ENCODE data around the gene WASL. TPM values are rescaled to one million over a fixed set of nuclear protein-coding genes. Genes with fewer than 3 reads are reported as not detected.

WASL gene
- total and polyA plus RNA-seq, 2 of the 13 experiments (the other 11 are each of a cell fraction or from before 2014, with no cell fraction given), result 7.9 to 12.8 TPM

- 39% methylated on average over 2 of the region's 2 CpGs for WGBS (ENCODE audit: low lambda C conversion rate)
- TF ChIP-seq, protein P1, sequence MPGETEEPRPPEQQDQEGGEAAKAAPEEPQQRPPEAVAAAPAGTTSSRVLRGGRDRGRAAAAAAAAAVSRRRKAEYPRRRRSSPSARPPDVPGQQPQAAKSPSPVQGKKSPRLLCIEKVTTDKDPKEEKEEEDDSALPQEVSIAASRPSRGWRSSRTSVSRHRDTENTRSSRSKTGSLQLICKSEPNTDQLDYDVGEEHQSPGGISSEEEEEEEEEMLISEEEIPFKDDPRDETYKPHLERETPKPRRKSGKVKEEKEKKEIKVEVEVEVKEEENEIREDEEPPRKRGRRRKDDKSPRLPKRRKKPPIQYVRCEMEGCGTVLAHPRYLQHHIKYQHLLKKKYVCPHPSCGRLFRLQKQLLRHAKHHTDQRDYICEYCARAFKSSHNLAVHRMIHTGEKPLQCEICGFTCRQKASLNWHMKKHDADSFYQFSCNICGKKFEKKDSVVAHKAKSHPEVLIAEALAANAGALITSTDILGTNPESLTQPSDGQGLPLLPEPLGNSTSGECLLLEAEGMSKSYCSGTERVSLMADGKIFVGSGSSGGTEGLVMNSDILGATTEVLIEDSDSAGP (CRISPR knock-in tag; IDR thresholded peaks at IDR 0.05; ENCODE audit: borderline replicate concordance), result no peak
- TF ChIP-seq ZNF709 (CRISPR knock-in tag; IDR thresholded peaks at IDR 0.05) (no peak), PHF5A (CRISPR knock-in tag; IDR thresholded peaks at IDR 0.05; ENCODE audit: low read depth, unreplicated experiment) (no peak), KLF15 (CRISPR knock-in tag; IDR thresholded peaks at IDR 0.05; ENCODE audit: borderline replicate concordance) (no peak), NCOA5 (CRISPR knock-in tag; IDR thresholded peaks at IDR 0.05) (no peak), FUBP1 (CRISPR knock-in tag; IDR thresholded peaks at IDR 0.05; ENCODE audit: borderline replicate concordance) (no peak), IKZF4 (CRISPR knock-in tag; IDR thresholded peaks at IDR 0.05; ENCODE audit: borderline replicate concordance, low read depth, not compliant biosample characterization) (no peak), ATF1 (CRISPR knock-in tag; IDR thresholded peaks at IDR 0.05) (no peak), CBFB (CRISPR knock-in tag; IDR thresholded peaks at IDR 0.05) (no peak), ZBTB1 (CRISPR knock-in tag; IDR thresholded peaks at IDR 0.05; ENCODE audit: borderline replicate concordance) (no peak), KLF9 (CRISPR knock-in tag; IDR thresholded peaks at IDR 0.05; ENCODE audit: low read depth) (no peak), ZNF367 (CRISPR knock-in tag; IDR thresholded peaks at IDR 0.05; ENCODE audit: borderline replicate concordance) (no peak), IRF2 (CRISPR knock-in tag; IDR thresholded peaks at IDR 0.05) (no peak), SAFB2 (CRISPR knock-in tag; IDR thresholded peaks at IDR 0.05; ENCODE audit: borderline replicate concordance, low read depth) (no peak), PAX8 (CRISPR knock-in tag; IDR thresholded peaks at IDR 0.05; ENCODE audit: borderline replicate concordance) (no peak)
- TF ChIP-seq, protein P2, sequence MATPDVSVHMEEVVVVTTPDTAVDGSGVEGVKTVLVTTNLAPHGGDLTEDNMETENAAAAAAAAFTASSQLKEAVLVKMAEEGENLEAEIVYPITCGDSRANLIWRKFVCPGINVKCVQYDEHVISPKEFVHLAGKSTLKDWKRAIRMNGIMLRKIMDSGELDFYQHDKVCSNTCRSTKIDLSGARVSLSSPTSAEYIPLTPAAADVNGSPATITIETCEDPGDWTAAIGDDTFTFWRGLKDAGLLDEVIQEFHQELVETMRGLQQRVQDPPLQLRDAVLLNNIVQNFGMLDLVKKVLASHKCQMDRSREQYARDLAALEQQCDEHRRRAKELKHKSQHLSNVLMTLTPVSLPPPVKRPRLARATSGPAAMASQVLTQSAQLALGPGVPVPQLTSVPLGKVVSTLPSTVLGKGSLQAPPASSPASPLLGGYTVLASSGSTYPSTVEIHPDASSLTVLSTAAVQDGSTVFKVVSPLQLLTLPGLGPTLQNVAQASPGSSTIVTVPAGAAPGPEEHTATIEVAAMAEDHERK (CRISPR knock-in tag; IDR thresholded peaks at IDR 0.05; ENCODE audit: low read depth), result no peak
- TF ChIP-seq, protein P3, sequence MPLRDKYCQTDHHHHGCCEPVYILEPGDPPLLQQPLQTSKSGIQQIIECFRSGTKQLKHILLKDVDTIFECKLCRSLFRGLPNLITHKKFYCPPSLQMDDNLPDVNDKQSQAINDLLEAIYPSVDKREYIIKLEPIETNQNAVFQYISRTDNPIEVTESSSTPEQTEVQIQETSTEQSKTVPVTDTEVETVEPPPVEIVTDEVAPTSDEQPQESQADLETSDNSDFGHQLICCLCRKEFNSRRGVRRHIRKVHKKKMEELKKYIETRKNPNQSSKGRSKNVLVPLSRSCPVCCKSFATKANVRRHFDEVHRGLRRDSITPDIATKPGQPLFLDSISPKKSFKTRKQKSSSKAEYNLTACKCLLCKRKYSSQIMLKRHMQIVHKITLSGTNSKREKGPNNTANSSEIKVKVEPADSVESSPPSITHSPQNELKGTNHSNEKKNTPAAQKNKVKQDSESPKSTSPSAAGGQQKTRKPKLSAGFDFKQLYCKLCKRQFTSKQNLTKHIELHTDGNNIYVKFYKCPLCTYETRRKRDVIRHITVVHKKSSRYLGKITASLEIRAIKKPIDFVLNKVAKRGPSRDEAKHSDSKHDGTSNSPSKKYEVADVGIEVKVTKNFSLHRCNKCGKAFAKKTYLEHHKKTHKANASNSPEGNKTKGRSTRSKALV (CRISPR knock-in tag; IDR thresholded peaks at IDR 0.05), result no peak
- TF ChIP-seq, protein P4, sequence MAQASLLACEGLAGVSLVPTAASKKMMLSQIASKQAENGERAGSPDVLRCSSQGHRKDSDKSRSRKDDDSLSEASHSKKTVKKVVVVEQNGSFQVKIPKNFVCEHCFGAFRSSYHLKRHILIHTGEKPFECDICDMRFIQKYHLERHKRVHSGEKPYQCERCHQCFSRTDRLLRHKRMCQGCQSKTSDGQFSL (CRISPR knock-in tag; IDR thresholded peaks at IDR 0.05), result no peak
These were observed 83.6 kb downstream of the WASL start for GRCh38 chr7:123665157-123665556.

More at GRCh38 chr7:123665157-123665556, 83.6 kb downstream of the WASL start:
- no peaks in the 10 kb centered on the region for H3K9me3 ChIP-seq (ENCODE audit: low read length)
- ChIA-PET POLR2A (no interaction called here), CTCF (ENCODE audit: low intra/inter-chr PET ratio, low total read pairs) (no interaction called here)
- H3K9ac ChIP-seq (ENCODE audit: insufficient read depth, low read depth, low read length), result no peak overlapping the region
- no peaks in the 10 kb centered on the region for H4K20me1 ChIP-seq (ENCODE audit: insufficient read depth, low read length)
- no peaks in the 10 kb centered on the region; a peak in 1 of 5 replicates for H3K27me3 ChIP-seq (ENCODE audit: control insufficient read depth in 1 of 2, insufficient read depth in 2 of 2, low read length in 2 of 2)
- H3K27ac ChIP-seq (ENCODE audit: extremely low read length, insufficient read depth, low read length), result no peak overlapping the region
- intact Hi-C loops (cut with micrococcal nuclease; ENCODE audit: unreplicated experiment), result no loop called here
- H3K4me3 ChIP-seq (replicated peaks in 1 of 3; ENCODE audit: insufficient read depth in 1 of 3, low read depth in 2 of 3, low read length in 3 of 3), result no peak overlapping the region
- no peak for FAIRE-seq
- BruUV-seq (replicated peaks), result no TSS peak
- no peak for DNase-seq (ENCODE audit: low spot score)
- H3K36me3 ChIP-seq (replicated peaks in 1 of 2; ENCODE audit: control insufficient read depth in 1 of 2, insufficient read depth in 2 of 2, low read length in 2 of 2), result no peaks in the 10 kb centered on the region
- H3K79me2 ChIP-seq (ENCODE audit: insufficient read depth, low read length), result no peaks in the 10 kb centered on the region
- no peak for ATAC-seq
- H3K4me2 ChIP-seq (ENCODE audit: low read depth, low read length), result no peak overlapping the region
- H2AFZ ChIP-seq (ENCODE audit: low read length), result no peak overlapping the region
- in situ Hi-C loops (cut with HindIII; ENCODE audit: extremely low pct_ligation_motif_present, low pct_unique_long_range_greater_than_20kb), result no loop called here
- H3K4me1 ChIP-seq (ENCODE audit: insufficient read depth, low read length), result no peaks in the 10 kb centered on the region
